ENCODE measurements around the gene GMPPB.
"Not testable (repeated sequence)": the region's sequence is repeated elsewhere in the genome, so short reads cannot be mapped to it uniquely, and the experiment has no call there.

Gene GMPPB

DNA sequence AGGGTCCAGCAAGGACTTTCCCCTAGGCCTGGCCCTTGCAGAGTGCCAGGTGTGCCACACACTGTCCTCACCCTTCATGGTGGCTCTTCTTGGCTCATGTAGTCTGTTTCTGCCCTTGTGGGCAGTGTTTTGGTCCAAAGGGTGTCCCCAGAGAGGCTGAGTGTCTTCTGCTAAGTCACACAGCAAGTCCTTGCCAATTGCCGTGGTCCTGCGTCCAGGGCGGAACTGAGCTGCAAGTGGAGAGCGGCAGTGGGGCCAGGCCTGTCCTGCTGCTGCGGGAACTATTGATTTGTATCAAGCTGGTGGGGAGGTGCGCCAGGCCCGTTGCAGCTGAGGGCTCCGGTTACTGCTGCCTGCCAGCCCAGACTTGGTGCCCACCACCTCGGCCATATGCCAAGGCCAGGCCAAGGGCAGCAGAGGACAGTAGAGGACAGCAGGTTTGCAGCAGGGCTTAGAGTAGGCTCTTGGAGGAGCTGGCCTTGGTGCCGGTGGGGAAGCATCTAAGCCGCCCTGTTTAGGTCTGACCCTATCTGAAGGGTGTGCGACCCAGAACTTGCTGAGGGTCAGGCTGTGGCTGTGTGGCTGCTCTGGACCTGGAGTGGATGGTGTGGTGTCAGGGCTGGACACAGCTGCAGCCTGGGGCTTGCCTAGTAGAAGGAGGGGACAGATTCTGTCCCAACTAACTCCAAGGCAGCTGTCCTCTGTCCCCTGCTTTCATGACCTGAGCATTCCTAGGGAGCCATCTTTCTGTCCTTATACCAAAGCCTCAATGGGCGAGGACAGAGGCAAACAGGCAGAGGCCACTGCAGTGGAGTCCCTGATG lies 8.8 kb downstream of the GMPPB start:
- no peak for DNase-seq (ENCODE audit: extremely low read depth in 1 of 2, low read depth in 1 of 2)

DNA sequence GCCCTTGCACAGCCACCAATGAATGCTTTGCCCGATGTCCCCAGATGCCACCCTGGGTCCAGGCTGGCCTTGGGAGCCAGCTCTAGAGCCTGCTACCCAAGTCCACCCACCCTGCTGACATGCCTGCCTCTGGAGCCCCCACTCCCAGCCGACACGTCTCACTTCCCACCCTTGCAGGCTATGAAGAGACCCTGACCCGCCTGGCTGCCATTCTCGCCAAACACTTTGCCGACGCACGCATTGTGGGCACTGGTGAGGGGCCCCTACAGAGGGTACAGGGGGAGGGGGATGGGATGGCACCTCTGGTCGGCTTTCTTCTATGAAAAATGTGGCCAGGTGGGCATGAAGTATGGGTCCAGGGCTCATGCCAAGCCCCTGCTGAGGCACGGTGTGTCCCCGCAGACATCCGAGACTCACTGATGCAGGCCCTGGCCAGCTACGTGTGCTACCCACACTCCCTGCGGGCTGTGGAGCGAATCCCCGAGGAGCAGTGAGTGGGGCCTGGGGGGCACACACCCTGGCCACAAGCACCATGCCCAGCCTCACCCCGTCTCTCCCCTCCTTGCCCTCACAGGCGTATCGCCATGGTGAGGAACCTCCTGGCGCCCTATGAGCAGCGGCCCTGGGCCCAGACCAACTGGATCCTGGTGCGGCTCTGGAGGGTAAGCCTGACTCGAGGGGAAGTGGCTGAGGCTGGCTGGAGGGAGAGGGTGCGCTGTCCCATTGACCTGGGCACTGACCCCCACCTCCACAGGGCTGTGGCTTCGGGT lies 10.2 kb downstream of the GMPPB start:
- no peak for DNase-seq (ENCODE audit: extremely low read depth in 1 of 2, low read depth in 1 of 2)

DNA sequence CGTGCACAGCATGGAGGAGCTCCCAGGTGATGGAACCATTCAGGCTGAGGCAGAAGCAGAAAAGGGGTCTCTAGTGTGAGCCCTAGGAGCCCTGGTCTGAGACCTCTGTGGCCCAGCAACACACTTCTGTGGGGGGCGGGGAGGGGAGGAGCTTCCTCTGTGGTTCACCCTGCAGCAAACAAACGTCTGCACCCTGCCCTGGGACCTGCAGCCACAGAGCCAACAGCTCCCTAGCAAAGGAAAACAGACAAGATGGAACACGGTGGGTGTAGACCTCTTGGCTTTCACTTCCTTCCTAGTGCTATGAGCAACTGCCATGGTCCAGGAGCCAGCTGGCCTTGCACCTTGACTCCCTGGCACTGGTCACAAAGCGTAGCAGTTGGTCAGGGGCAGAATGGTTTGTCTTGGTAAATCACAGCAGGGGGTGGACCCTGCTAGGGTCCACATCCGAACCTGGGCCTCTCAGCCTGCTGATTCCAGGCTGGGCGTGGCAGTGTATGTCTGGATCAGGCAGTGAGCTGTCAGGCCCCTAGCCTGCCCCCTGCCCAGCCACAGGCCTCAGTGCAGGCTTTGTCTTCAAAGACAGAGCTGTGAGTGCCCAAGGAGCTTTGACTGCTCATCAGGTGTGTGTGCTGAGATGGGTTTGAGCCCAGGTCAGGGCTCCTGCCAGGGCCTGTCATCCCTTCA lies 11.0 kb downstream of the GMPPB start:
- DNase-seq (ENCODE audit: extremely low read depth in 1 of 2, low read depth in 1 of 2): no peak

DNA sequence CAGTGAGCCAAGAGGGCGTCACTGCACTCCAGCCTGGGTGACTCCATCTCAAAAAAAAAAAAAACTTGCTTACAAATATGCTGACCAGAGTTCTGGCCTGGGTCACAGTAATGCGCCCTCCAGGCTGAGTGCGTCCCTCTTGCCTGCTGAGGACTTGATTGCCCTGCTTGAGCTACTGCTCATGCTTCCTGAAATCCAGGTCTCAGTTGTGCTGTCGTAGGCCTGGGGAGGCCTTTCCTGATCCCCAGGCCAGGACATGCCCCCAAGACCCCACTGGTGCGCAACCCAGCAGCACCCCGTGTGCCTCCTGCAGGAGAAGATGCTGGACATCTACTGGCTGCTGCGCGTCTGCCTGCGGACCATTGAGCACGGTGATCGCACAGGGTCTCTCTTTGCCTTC lies 11.6 kb downstream of the GMPPB start:
- DNase-seq (ENCODE audit: extremely low read depth in 1 of 2, low read depth in 1 of 2): no peak

DNA sequence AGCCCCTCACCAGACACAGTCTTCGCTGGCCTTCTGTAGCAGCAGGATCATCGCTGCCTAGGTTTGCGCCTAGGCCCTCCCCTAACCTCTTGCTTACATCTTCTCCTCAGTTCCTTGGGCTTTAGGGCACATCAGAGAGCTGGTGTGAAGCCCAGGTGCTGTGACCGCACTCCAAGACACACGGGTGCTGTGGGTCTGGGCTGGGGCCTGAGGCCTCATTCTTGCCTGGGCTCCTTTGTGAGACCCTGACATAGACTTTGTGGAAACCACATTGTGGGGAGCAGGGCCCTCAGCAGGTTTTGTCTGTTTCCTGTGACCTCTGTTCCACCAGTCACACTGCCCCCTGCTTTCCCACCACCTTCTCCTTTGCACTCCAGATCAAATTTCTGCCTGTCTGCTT lies 12.3 kb downstream of the GMPPB start:
- DNase-seq (ENCODE audit: extremely low read depth in 1 of 2, low read depth in 1 of 2): no peak

DNA sequence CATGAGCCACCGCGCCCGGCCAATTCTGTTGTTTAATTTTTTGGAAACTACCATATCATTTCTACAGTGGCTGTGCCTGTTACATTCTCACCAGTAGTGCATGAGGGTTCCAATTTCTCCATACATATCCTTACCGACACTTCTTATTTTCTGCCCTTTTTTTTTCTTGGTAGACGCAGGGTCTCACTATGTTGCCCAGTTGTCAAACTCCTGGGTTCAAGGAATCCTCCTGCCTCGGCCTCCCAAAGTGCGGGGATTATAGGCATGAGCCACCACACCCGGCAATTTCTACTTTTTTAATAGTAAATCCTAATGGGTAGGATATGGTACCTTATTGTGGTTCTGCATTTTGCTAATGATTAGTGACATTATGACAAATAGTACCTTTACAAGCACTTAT lies 13.9 kb downstream of the GMPPB start:
- no peak for DNase-seq (ENCODE audit: extremely low read depth in 1 of 2, low read depth in 1 of 2)

DNA sequence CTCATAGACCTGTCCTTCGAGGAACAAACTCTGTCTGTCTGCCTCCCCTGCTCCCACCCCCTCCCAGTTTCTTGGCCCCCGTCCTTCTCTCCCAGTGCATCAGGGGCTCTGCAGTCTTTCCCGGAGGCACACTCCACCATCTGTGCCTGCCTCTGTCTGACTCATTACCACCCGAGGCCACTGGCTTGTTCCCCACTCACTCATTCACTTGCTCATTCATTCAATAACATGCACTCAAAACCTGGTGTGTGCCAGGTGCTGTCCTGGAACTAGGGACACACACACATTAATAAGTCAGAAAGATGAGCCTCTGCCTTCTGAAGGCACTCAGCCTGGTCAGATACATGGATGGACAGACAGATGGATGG lies 16.7 kb downstream of the GMPPB start:
- DNase-seq (ENCODE audit: extremely low read depth in 1 of 2, low read depth in 1 of 2): no peak

DNA sequence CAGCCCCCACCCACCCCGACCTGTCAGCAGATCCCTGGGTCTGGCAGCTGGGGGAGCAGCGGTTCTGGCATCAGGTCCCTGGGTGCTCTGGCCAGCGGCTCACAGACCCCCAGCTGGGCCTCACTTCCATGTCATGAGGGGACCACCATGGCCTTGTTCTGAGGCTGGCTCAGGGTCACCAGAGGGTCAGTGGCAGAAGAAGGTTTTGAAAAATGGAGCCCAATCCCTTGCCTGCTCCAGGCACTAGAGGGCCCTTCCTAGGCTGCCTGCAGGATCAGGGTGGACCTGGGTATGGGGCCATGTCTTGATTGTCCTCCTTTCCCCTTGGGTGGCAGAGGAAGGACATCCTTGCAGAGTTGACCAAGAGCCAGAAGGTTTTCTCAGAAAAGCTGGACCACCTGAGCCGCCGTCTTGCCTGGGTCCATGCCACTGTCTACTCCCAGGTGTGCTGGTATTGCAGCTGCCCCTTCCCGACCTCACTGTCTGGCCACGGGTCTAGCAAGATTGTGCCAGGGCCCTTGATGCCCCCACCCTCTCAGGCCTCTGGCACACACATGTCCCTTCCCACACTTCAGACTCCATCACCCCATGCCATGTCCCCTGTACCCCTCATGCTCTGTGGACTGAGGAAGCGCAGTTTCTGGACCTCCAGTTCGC lies 17.2 kb downstream of the GMPPB start:
- no peak for DNase-seq (ENCODE audit: extremely low read depth in 1 of 2, low read depth in 1 of 2)

DNA sequence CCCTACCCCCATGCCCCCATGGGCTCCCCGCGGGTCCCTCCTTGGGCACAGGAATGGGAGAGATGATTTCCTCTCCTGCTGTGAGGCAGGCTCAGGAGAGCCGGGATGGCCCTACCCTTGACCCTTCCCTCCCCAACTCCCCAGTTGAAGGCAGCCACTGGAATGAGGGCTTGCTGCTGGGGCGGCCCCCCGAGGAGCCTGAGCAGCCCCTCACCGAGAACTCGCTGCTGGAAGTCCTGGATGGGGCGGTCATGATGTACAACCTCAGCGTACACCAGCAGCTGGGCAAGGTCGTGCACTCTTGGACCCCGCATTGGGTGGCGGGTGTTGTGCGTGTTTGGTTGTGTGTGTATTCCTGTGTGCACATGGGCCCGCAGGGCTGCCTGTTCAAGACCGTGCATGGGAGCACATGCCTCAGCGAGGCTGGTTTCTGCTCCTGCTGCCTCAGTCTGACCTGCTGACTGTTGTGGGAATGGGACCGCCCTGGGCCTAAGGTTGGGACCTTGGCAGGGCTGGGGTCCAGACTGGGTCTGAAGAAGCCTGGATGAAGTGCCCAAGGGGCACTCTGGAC lies 18.3 kb downstream of the GMPPB start:
- DNase-seq (ENCODE audit: extremely low read depth in 1 of 2, low read depth in 1 of 2): no peak

DNA sequence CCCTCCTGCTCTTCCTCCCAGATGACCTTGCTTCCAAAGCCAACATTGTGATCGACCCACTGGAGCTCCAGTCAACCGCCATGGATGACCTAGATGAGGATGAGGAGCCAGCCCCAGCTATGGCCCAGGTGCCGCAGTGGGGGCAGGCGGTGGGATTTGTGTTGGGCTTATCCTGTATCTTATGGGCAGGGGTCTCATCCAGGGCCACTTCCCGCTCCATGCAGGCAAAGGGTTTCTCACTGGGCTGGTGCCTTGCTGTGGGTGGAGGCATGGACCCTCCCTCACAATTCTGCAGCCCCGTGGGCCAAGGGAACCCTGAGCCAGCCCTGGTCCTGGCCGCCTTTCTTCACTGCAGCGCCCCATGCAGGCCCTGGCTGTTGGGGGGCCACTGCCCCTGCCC lies 19.1 kb downstream of the GMPPB start:
- no peak for DNase-seq (ENCODE audit: extremely low read depth in 1 of 2, low read depth in 1 of 2)

DNA sequence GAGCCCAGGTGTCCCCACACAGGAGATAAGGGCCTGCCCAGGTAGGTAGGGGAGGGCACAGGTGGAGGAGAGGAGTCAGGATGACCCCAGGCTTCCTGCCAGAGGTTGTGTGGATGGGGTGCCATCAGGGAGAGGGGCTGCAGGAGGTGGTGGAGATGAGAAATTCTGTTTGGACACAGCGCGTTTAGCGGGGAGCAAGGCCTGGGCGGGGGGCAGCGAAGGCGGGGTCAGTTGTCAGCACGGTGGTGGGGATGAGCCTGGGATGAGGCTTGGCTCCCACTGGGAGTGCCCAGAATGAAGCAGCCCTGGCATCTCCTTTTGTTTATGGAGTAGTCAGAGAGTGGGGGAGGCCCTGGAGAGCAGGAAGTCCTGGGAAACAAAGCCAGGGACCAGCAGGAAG lies 19.8 kb downstream of the GMPPB start:
- no peak for DNase-seq (ENCODE audit: extremely low read depth in 1 of 2, low read depth in 1 of 2)

DNA sequence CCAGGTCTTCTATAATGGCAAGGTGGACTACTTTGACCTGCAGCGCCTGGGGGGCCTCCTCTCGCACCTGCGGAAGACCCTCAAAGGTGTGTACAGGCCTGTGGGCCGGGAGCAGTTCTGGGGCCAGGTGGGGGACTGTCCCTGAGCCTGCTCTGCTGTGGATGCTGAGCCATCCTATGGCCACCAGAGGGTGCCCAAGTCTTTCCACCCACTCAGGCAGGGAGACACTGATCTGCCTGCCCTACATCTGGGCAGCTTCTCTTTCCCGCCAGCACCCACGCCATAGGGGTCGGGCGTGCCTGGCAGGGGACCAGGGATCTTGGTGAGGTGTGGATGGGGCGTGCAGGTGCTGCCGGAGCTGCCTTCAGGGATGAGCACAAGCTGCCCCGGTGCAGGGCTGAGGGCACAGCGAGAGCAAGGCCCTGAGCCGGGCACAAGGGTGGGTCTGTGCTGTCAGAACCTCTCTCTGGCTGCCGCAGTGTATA lies 20.3 kb downstream of the GMPPB start:
- peak in 1 of 2 donors; percentile 36 for DNase-seq (ENCODE audit: extremely low read depth in 1 of 2, low read depth in 1 of 2)

DNA sequence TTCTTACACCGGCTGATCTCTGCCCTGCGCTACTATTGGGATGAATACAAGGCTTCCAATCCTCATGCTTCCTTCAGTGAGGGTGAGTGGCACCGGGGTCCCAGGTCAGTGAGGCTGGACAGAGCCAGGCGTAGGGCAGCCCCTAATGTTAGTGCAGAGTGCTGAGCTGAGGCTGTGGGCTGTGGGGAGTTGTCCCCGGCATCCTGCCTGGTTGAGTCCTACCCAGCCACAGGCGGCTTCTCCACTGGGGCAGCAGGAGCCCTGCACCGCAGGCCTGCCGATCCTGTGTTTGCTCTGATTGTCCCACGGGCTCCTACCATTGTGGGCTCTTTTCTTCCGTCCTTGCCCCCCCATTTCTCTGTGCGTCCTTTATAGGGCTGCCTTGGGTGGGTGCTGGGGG lies 21.1 kb downstream of the GMPPB start:
- no peak for DNase-seq (ENCODE audit: extremely low read depth in 1 of 2, low read depth in 1 of 2)

DNA sequence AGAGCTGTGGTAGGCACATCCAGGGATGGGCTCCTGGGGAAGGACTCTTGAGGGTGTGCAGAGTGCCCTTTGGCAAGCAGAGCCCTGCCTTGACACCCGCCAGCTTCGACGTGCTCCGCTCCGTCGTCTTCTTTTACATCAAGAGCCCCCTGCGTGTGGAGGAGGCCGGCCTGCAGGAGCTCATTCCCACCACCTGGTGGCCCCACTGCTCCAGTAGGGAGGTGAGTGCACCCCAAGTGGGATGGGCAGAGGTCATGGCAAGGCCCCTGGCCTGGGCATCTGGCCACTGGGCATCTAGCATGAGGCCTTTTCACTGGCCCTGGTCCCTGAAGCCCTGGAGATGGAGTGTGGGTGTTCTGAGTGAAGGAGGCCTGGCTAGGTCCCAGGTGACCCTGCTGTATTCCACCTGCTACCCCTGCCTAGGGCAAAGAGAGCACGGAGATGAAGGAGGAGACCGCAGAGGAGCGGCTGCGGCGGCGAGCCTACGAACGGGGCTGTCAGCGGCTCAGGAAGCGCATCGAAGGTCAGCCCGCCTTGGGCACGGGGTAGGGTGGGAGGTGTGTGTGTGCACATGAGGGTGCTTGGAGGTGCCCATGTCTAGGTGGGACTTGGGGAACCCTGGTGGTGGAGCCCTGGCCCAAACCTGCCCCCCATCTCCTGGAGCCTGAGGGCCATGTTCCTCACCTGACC lies 22.2 kb downstream of the GMPPB start:
- no peak for DNase-seq (ENCODE audit: extremely low read depth in 1 of 2, low read depth in 1 of 2)

DNA sequence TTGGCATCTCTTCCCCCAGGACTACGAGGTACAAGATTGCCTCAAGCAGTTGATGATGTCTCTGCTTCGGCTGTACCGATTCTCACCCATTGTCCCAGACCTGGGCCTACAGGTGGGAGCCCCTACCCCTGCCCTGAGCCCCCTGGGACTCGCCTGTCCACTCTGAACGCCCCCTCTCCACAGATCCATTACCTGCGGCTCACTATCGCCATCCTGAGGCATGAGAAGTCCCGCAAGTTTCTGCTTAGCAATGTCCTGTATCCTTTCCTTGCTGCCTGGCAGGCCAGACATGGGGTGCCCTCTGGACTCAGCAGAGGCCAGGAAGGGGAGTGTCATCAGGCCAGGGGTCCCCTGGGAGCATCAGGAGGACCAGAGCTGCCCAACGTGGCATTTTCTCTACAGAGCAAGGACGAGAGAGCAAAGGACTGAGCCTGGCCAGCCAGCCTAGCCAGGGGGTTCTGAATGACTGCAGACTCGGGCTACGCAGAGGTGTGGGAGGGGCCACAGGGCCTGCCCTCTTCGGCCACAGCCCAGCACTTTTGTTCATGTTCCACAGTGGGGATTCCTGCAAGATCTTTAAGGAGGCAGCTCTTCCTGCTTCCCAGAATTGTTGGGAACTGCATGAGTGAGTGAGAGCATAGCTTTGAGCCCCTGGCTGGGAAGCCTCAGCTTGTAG lies 23.2 kb downstream of the GMPPB start:
- DNase-seq (ENCODE audit: extremely low read depth in 1 of 2, low read depth in 1 of 2): no peak

DNA sequence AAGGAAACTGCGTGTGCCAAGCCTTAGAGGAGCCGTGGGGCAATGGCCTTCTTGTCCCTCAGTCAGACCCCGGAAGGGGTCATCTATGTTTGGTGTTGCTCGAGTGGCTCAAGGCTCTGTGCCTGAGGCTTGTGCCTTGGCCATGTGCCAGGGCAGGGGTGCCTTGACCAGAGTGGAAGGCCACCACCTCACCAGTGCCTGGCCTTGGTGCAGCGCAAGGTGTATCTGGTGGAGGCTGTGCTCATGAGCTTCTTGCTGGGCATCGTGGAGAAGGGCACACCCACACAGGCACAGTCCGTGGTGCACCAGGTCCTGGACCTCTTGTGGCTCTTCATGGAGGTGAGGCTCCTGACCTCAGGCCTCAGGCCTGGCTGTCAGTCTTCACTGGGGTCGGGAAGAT lies 23.7 kb downstream of the GMPPB start:
- no peak for DNase-seq (ENCODE audit: extremely low read depth in 1 of 2, low read depth in 1 of 2)

DNA sequence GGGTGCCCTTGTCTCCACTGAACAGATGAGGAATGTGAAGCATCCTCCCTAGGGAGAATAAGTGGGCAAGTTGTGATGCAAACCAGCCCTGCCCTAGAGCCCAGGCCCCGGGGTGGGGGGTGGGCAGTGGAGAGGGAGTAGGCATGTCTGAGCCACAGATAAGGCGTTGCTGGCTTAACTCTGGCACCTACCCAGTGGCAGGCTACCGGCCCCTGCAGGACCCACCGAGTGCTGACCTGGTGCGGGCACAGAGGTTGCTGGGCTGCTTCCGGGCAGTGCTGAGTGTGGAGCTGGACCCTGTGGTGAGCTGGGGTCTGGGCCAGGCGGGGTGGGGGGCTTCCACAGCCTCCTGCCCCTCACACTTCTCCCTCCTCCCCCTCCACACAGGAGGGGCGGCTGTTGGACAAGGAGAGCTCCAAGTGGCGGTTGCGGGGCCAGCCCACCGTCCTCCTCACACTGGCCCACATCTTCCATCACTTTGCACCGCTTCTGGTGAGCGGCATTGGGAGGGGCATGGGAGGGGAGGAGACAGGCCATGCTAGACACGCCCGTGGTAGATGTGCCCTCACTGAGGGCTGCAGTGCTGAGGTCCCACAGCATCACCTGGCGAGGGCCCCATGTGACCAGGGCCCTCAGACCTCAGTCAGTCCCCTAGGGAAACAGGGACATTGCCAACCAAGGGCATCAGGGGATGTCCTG lies 24.3 kb downstream of the GMPPB start:
- no peak for DNase-seq (ENCODE audit: extremely low read depth in 1 of 2, low read depth in 1 of 2)

DNA sequence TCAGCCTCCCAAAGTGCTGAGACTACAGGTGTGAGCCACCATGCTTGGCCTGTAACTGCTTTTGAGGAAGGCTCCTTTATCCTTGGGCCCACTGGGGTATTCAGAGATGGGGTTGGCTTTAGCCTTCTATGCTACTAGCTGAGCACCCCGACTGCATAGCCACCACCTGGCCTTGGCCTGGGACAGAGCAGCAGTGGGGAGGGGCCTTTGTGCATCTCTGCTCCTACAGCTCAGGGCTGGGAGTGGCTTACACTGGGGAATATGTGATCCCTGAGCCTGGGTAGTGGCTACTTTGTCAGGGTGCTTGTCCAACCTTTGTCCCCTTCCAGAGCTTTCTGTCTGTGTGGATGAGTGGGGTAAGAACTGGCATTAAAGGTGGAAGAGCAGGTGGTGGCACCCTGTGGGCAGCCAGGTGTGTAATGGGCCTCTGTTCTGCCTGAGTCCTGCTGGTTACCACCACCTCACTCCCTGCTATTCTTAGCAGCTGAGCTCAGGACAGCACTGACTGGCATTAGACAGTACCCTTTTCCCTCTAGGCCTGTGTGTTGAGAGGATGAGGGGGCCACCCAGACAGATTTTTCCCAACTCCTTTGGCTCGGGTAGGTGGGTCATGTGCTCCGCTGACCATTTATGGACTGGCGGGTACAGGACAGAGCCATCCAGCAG lies 28.3 kb downstream of the GMPPB start:
- not testable (repeated sequence) for DNase-seq (ENCODE audit: extremely low read depth in 1 of 2, low read depth in 1 of 2)

All from activated CD8-positive, alpha-beta memory T cell treated with anti-CD3 and anti-CD28 coated beads for 1 hour (primary cell).